Suprapubic skin (tissue), 4 donors: ENCODE measurements around the gene SAMD8. TPM values are rescaled to one million over a fixed set of nuclear protein-coding genes. Genes with fewer than 3 reads are reported as not detected.

ENCODE experiments used
- DNase-seq, 2 donors: peaks; one replicate each; pipeline ENCODE4 v3.0.0-alpha.2; 2019; ENCODE audit warnings: low spot score in 2 of 2
- H3K27ac ChIP-seq: fragments of 200-600 bp; sonication (generic); one replicate; pipeline ENCODE4 v1.5.1; 2019
- H3K27me3 ChIP-seq: fragments of 200-600 bp; sonication (generic); one replicate; pipeline ENCODE4 v1.5.1; 2019
- H3K36me3 ChIP-seq: fragments of 200-600 bp; sonication (generic); one replicate; pipeline ENCODE4 v1.5.1; 2019
- H3K4me1 ChIP-seq: fragments of 200-600 bp; sonication (generic); one replicate; pipeline ENCODE4 v1.5.1; 2019
- H3K4me3 ChIP-seq: fragments of 200-600 bp; sonication (generic); one replicate; pipeline ENCODE4 v1.5.1; 2019; ENCODE audit warnings: mild to moderate bottlenecking
- H3K9me3 ChIP-seq: fragments of 200-600 bp; sonication (generic); one replicate; pipeline ENCODE4 v1.5.1; 2019
- CTCF ChIP-seq, 2 donors: fragments of 200-600 bp in 1 of 2; fragments of 450-650 bp in 1 of 2; sonication (generic) in 1 of 2; IDR thresholded peaks; one replicate each; pipeline ENCODE4 v1.5.1; 2016 to 2019; ENCODE audit warnings: antibody characterized with exemption in 2 of 2, mild to moderate bottlenecking in 1 of 2, moderate library complexity in 1 of 2
- EP300 ChIP-seq: sonication (generic); formaldehyde crosslinking; IDR thresholded peaks from one replicate; pipeline ENCODE4 v1.6.1; 2017; ENCODE audit warnings: antibody characterized with exemption
- POLR2A ChIP-seq, 2 donors: fragments of 450-650 bp; IDR thresholded peaks; one replicate each; pipeline ENCODE4 v1.6.1; 2017; ENCODE audit warnings: antibody characterized with exemption in 2 of 2, mild to moderate bottlenecking in 2 of 2, moderate library complexity in 2 of 2
- POLR2AphosphoS5 ChIP-seq, 3 donors: sonication (generic); formaldehyde crosslinking; IDR thresholded peaks; one replicate each; pipeline ENCODE4 v1.6.1; 2017; ENCODE audit warnings: antibody characterized with exemption in 3 of 3
- whole genome bisulfite sequencing: methylation state at CpG from one replicate; pipeline ENCODE4 v1.1.5; 2018; 5-methylcytosine and 5-hydroxymethylcytosine counted together
- total RNA-seq, 4 donors: library from RNA; depleted of rRNA; stranded (reverse); fragments of >200 nt; gene quantifications; one replicate each; pipeline ENCODE4 v1.1.0, GENCODE V29; 2016

SAMD8 gene
- total RNA-seq, 4 donors from 2014 or later = 20.3 to 29.1 (median 22.8) TPM

- WGBS = 65% methylated on average over 4 of the region's 4 CpGs
- H3K27ac ChIP-seq = no peak overlapping the region
Observed at GRCh38 chr10:75065076-75065475, 46.4 kb upstream of the SAMD8 start.

GRCh38 chr10:75066271-75066670 lies 45.2 kb upstream of the SAMD8 start:
- WGBS = 93% methylated on average over 5 of the region's 5 CpGs
- no peak for DNase-seq
- TF ChIP-seq EP300 (no peak), CTCF (IDR thresholded peaks at IDR 0.05) (no peak), POLR2AphosphoS5 (IDR thresholded peaks at IDR 0.05) (no peak), POLR2A (IDR thresholded peaks at IDR 0.05) (no peak)
- H3K9me3 ChIP-seq = no peaks in the 10 kb centered on the region
- no peaks in the 10 kb centered on the region for H3K36me3 ChIP-seq
- H3K4me3 ChIP-seq = no peak overlapping the region
- H3K27ac ChIP-seq = no peak overlapping the region
- no peaks in the 10 kb centered on the region for H3K27me3 ChIP-seq
- no peaks in the 10 kb centered on the region for H3K4me1 ChIP-seq

More at GRCh38 chr10:75065076-75065475, 46.4 kb upstream of the SAMD8 start:
- DNase-seq = no peak
- Histone ChIP-seq H3K4me1 (no peaks in the 10 kb centered on the region), H3K36me3 (no peaks in the 10 kb centered on the region), H3K9me3 (no peaks in the 10 kb centered on the region), H3K27me3 (no peaks in the 10 kb centered on the region), H3K4me3 (no peak overlapping the region)
- TF ChIP-seq POLR2A (IDR thresholded peaks at IDR 0.05) (no peak), EP300 (no peak), POLR2AphosphoS5 (IDR thresholded peaks at IDR 0.05) (no peak), CTCF (IDR thresholded peaks at IDR 0.05) (no peak)

GRCh38 chr10:75067272-75067671 lies 44.2 kb upstream of the SAMD8 start:
- no peak overlapping the region for H3K27ac ChIP-seq
- no peak for DNase-seq
- H3K9me3 ChIP-seq = no peaks in the 10 kb centered on the region
- TF ChIP-seq EP300 (no peak), POLR2AphosphoS5 (IDR thresholded peaks at IDR 0.05) (no peak), CTCF (IDR thresholded peaks at IDR 0.05) (no peak), POLR2A (IDR thresholded peaks at IDR 0.05) (no peak)
- H3K4me3 ChIP-seq = no peak overlapping the region
- H3K27me3 ChIP-seq = no peaks in the 10 kb centered on the region
- no peaks in the 10 kb centered on the region for H3K36me3 ChIP-seq
- 84% methylated on average over 5 of the region's 7 CpGs for WGBS
- no peaks in the 10 kb centered on the region for H3K4me1 ChIP-seq

- H3K27me3 ChIP-seq = no peaks in the 10 kb centered on the region
- H3K4me1 ChIP-seq = no peaks in the 10 kb centered on the region
- H3K9me3 ChIP-seq = no peaks in the 10 kb centered on the region
- no peak for DNase-seq
- no peak overlapping the region for H3K4me3 ChIP-seq
- 45% methylated on average over 6 of the region's 6 CpGs for WGBS
- no peaks in the 10 kb centered on the region for H3K36me3 ChIP-seq
- H3K27ac ChIP-seq = no peak overlapping the region
- TF ChIP-seq POLR2A (IDR thresholded peaks at IDR 0.05) (no peak), CTCF (IDR thresholded peaks at IDR 0.05) (no peak), POLR2AphosphoS5 (IDR thresholded peaks at IDR 0.05) (no peak), EP300 (no peak)
Observed at GRCh38 chr10:75068523-75068922, 42.9 kb upstream of the SAMD8 start.

- no peaks in the 10 kb centered on the region for H3K36me3 ChIP-seq
- H3K4me1 ChIP-seq = no peaks in the 10 kb centered on the region
- H3K4me3 ChIP-seq = no peak overlapping the region
- no peak overlapping the region for H3K27ac ChIP-seq
- H3K9me3 ChIP-seq = no peaks in the 10 kb centered on the region
- TF ChIP-seq CTCF (IDR thresholded peaks at IDR 0.05) (no peak), POLR2AphosphoS5 (IDR thresholded peaks at IDR 0.05) (no peak), EP300 (no peak), POLR2A (IDR thresholded peaks at IDR 0.05) (no peak)
- H3K27me3 ChIP-seq = no peaks in the 10 kb centered on the region
- no peak for DNase-seq
- 72% methylated on average over 10 of the region's 11 CpGs for WGBS
Observed at GRCh38 chr10:75070476-75070875, 41.0 kb upstream of the SAMD8 start.
